WTC11 (cell line): ENCODE measurements around the gene CREB1. TPM values are rescaled to one million over a fixed set of nuclear protein-coding genes. Genes with fewer than 3 reads are reported as not detected.

Experiments
- ATAC-seq: fragments of 200-7000 bp; cut with Tn5 transposase; 2 replicates; pipeline ENCODE4 v1.10.0; 2021; ENCODE audit warnings: mild to moderate bottlenecking, moderate library complexity
- CTCF ChIA-PET: fragments of 300-600 bp; sonication (Branson Sonifier 250); formaldehyde crosslinking; loops from one replicate; lab custom pipeline; 2021; ENCODE audit warnings: antibody characterized with exemption; lab: Charles Lee
- POLR2A ChIA-PET: fragments of 350-600 bp; sonication (Branson Sonifier 250); formaldehyde crosslinking; loops from one replicate; lab custom pipeline; 2021; ENCODE audit warnings: antibody characterized with exemption; lab: Charles Lee
- DNase-seq: peaks from one replicate; pipeline ENCODE4 v3.0.0; 2021; ENCODE audit warnings: low spot score
- H3K27ac Mint-ChIP-seq: 2 replicates; pipeline ENCODE4 v1.8.0; 2021; ENCODE audit warnings: mixed read lengths
- H3K27me3 Mint-ChIP-seq: 2 replicates; pipeline ENCODE4 v1.8.0; 2021; ENCODE audit warnings: low read depth, mild to moderate bottlenecking, moderate library complexity, mixed read lengths
- H3K36me3 Mint-ChIP-seq: 2 replicates; pipeline ENCODE4 v1.8.0; 2021; ENCODE audit warnings: mixed read lengths
- H3K4me1 Mint-ChIP-seq: 2 replicates; pipeline ENCODE4 v1.8.0; 2022; ENCODE audit warnings: mixed read lengths
- H3K4me3 Mint-ChIP-seq: 2 replicates; pipeline ENCODE4 v1.8.0; 2021; ENCODE audit warnings: mild to moderate bottlenecking, moderate library complexity, mixed read lengths
- H3K9me3 Mint-ChIP-seq: 2 replicates; pipeline ENCODE4 v1.8.0; 2021; ENCODE audit warnings: mixed read lengths
- AR ChIP-seq: fragments of 250-450 bp; sonication (Bioruptor Pico); IDR thresholded peaks from 2 replicates; pipeline ENCODE4 v1.9.0; 2021; ENCODE audit warnings: mild to moderate bottlenecking
- ARID4B ChIP-seq: sonication (generic); formaldehyde crosslinking; IDR thresholded peaks from 2 replicates; pipeline ENCODE4 v1.8.0; 2023; ENCODE audit warnings: missing genetic modification reagents, mild to moderate bottlenecking, borderline replicate concordance
- ATF1 ChIP-seq: sonication (generic); formaldehyde crosslinking; IDR thresholded peaks from 2 replicates; pipeline ENCODE4 v1.8.1; 2023; ENCODE audit warnings: mild to moderate bottlenecking, moderate library complexity, missing genetic modification reagents
- E2F1 ChIP-seq: sonication (generic); formaldehyde crosslinking; IDR thresholded peaks from 2 replicates; pipeline ENCODE4 v1.8.0; 2022; ENCODE audit warnings: mild to moderate bottlenecking, missing genetic modification reagents
- GABPB1 ChIP-seq: sonication (generic); formaldehyde crosslinking; IDR thresholded peaks from 2 replicates; pipeline ENCODE4 v1.8.1; 2023; ENCODE audit warnings: mild to moderate bottlenecking, missing genetic modification reagents
- JUN ChIP-seq: sonication (generic); formaldehyde crosslinking; IDR thresholded peaks from 2 replicates; pipeline ENCODE4 v1.8.0; 2023; ENCODE audit warnings: mild to moderate bottlenecking, missing genetic modification reagents
- OVOL2 ChIP-seq: fragments of 250-450 bp; sonication (Bioruptor Pico); IDR thresholded peaks from 2 replicates; pipeline ENCODE4 v1.9.0; 2021; ENCODE audit warnings: mild to moderate bottlenecking, borderline replicate concordance
- PRRX2 ChIP-seq: fragments of 250-450 bp; sonication (Bioruptor Pico); IDR thresholded peaks from 2 replicates; pipeline ENCODE4 v1.8.0; 2021; ENCODE audit warnings: mild to moderate bottlenecking
- RORB ChIP-seq: fragments of 250-450 bp; sonication (Bioruptor Pico); IDR thresholded peaks from 2 replicates; pipeline ENCODE4 v1.9.0; 2021; ENCODE audit warnings: mild to moderate bottlenecking
- SMAD3 ChIP-seq: sonication (generic); formaldehyde crosslinking; IDR thresholded peaks from 2 replicates; pipeline ENCODE4 v1.8.0; 2022; ENCODE audit warnings: missing genetic modification reagents, mild to moderate bottlenecking, borderline replicate concordance
- SOX15 ChIP-seq: fragments of 250-450 bp; sonication (Bioruptor Pico); IDR thresholded peaks from 2 replicates; pipeline ENCODE4 v1.9.0; 2021; ENCODE audit warnings: mild to moderate bottlenecking
- SP1 ChIP-seq: sonication (generic); formaldehyde crosslinking; conservative IDR thresholded peaks from 2 replicates; pipeline ENCODE4 v1.8.1; 2022; ENCODE audit warnings: missing genetic modification reagents
- USF2 ChIP-seq: sonication (generic); formaldehyde crosslinking; IDR thresholded peaks from 2 replicates; pipeline ENCODE4 v1.8.1; 2023; ENCODE audit warnings: mild to moderate bottlenecking, missing genetic modification reagents, moderate library complexity
- ZMAT4 ChIP-seq: fragments of 250-450 bp; sonication (Bioruptor Pico); IDR thresholded peaks from 2 replicates; pipeline ENCODE4 v1.9.0; 2021; ENCODE audit warnings: mild to moderate bottlenecking
- ZNF263 ChIP-seq: sonication (generic); formaldehyde crosslinking; IDR thresholded peaks from 2 replicates; pipeline ENCODE4 v1.8.1; 2022; ENCODE audit warnings: low read depth, mild to moderate bottlenecking, moderate library complexity, missing genetic modification reagents
- ZNF416 ChIP-seq: fragments of 250-450 bp; sonication (Bioruptor Pico); IDR thresholded peaks from 2 replicates; pipeline ENCODE4 v1.9.0; 2021; ENCODE audit warnings: mild to moderate bottlenecking, inconsistent platforms
- ZNF532 ChIP-seq: fragments of 250-450 bp; sonication (Bioruptor Pico); IDR thresholded peaks from 2 replicates; pipeline ENCODE4 v1.9.0; 2021; ENCODE audit warnings: mild to moderate bottlenecking, borderline replicate concordance
- total RNA-seq: library from RNA; stranded (reverse); gene quantifications from 3 replicates; pipeline ENCODE4 v1.2.3, GENCODE V29; 2021

The CREB1 gene
- total RNA-seq, 1 experiment from 2014 or later = 97.7 TPM

- TF ChIP-seq ZNF532 (CRISPR knock-in tag) (no peak), ZNF263 (CRISPR knock-in tag) (no peak), AR (CRISPR knock-in tag) (no peak), GABPB1 (CRISPR knock-in tag) (no peak)
Measured at GRCh38 chr2:207543272-207543671, 13.5 kb downstream of the CREB1 start (continued).

- ChIA-PET POLR2A (interaction anchor here (1.2 kb wide), 1 partner anchor 17 kb away, joined by 4 read pairs; the partner anchor contains the start of gene CREB1), CTCF (no interaction called here)
- peaks cover 8% of the 10 kb centered on the region; the same call in 1 of the 2 replicates for H3K36me3 Mint-ChIP-seq
- DNase-seq = no peak
- H3K27ac Mint-ChIP-seq = peak overlapping the region; percentile 26; the same call in 1 of the 2 replicates
- H3K4me3 Mint-ChIP-seq = no peak overlapping the region
- H3K4me1 Mint-ChIP-seq = peaks cover 33% of the 10 kb centered on the region
- H3K9me3 Mint-ChIP-seq = no peaks in the 10 kb centered on the region
- ATAC-seq = no peak
- no peaks in the 10 kb centered on the region for H3K27me3 Mint-ChIP-seq
- no peak for TF ChIP-seq JUN (CRISPR knock-in tag)
- no peak for TF ChIP-seq ZMAT4 (CRISPR knock-in tag)
- TF ChIP-seq SP1 = no peak
- TF ChIP-seq ATF1 (CRISPR knock-in tag) = no peak
- TF ChIP-seq ARID4B (CRISPR knock-in tag) = no peak
- no peak for TF ChIP-seq SMAD3 (CRISPR knock-in tag)
- no peak for TF ChIP-seq RORB (CRISPR knock-in tag)
- TF ChIP-seq ZNF416 = no peak
- no peak for TF ChIP-seq E2F1 (CRISPR knock-in tag)
- TF ChIP-seq AR (CRISPR knock-in tag) = no peak
- TF ChIP-seq SOX15 (CRISPR knock-in tag) = no peak
- TF ChIP-seq OVOL2 = no peak
- TF ChIP-seq USF2 (CRISPR knock-in tag) = no peak
- TF ChIP-seq PRRX2 (CRISPR knock-in tag) = no peak
- no peak for TF ChIP-seq GABPB1 (CRISPR knock-in tag)
Measured at GRCh38 chr2:207546822-207547221, 17.1 kb downstream of the CREB1 start.
